ENCODE data around the gene GPR143. TPM values are rescaled to one million over a fixed set of nuclear protein-coding genes. Genes with fewer than 3 reads are reported as not detected.

GPR143 gene
- total and polyA plus RNA-seq, 9 of the 15 experiments (the other 6 are each of a cell fraction or from before 2014, with no cell fraction given), result not detected

- H3K9ac ChIP-seq (ENCODE audit: insufficient read depth in 1 of 2, low read depth in 2 of 2, low read length in 2 of 2), result no peak overlapping the region
- peaks cover 4% of the 10 kb centered on the region; the same call in 1 of the 3 replicates for H3K36me3 ChIP-seq (ENCODE audit: control insufficient read depth, insufficient read depth, low read length)
- no peak overlapping the region for H2AFZ ChIP-seq (ENCODE audit: low read depth, low read length)
- TF ChIP-seq ZBTB40 (IDR thresholded peaks at IDR 0.05), result peak; percentile 87
- TF ChIP-seq ZBTB40 (CRISPR knock-in tag; IDR thresholded peaks at IDR 0.05), result peak; percentile 71
- TF ChIP-seq NR1H2 (CRISPR knock-in tag; IDR thresholded peaks at IDR 0.05), result no peak
- TF ChIP-seq NFIC (IDR thresholded peaks at IDR 0.05), result peak; percentile 77
- TF ChIP-seq NELFE (IDR thresholded peaks at IDR 0.05; ENCODE audit: insufficient read depth, insufficient read length), result no peak
- CTCF ChIA-PET (ENCODE audit: low intra/inter-chr PET ratio), result no interaction called here
- WGBS (ENCODE audit: insufficient coverage, low coverage, missing lambda C conversion rate), result 90% methylated on average over 3 of the region's 3 CpGs
- POLR2A ChIA-PET, result no interaction called here
- no peaks in the 10 kb centered on the region for H3K9me1 ChIP-seq (ENCODE audit: control insufficient read depth, insufficient read depth, low read length)
- intact Hi-C loops (cut with micrococcal nuclease) (no loop called here), in situ Hi-C loops (cut with MboI) (no loop called here)
- FAIRE-seq (no peak), DNase-seq (ENCODE audit: extremely low read depth in 1 of 4, low spot score in 3 of 4) (no peak), ATAC-seq (no peak)
- H3K27ac ChIP-seq (ENCODE audit: extremely low read depth, low read depth, low read length), result no peak overlapping the region
- no TSS peak for BruUV-seq (replicated peaks)
- no peak overlapping the region for H3K4me3 ChIP-seq
- no peaks in the 10 kb centered on the region for H3K79me2 ChIP-seq (ENCODE audit: control insufficient read depth, insufficient read depth, low read length)
- H4K20me1 ChIP-seq (replicated peaks; ENCODE audit: control insufficient read depth, insufficient read depth, low read length), result 0 out of 2 replicates have a peak, but pooled peaks cover 4% of the 10 kb centered on the region
- H3K4me2 ChIP-seq (ENCODE audit: insufficient read depth, low read length), result no peak overlapping the region
- no peaks in the 10 kb centered on the region for H3K4me1 ChIP-seq (replicated peaks in 1 of 2; ENCODE audit: control insufficient read depth in 2 of 2, insufficient read depth in 2 of 2, low read length in 2 of 2)
- H3K9me3 ChIP-seq (replicated peaks; ENCODE audit: control insufficient read depth, insufficient read depth, low read depth, low read length), result no peaks in the 10 kb centered on the region
- H3K27me3 ChIP-seq (ENCODE audit: control insufficient read depth in 2 of 2, insufficient read depth in 2 of 2, low read length in 2 of 2), result no peaks in the 10 kb centered on the region
Measured at GRCh38 chrX:9678215-9678965, 87.3 kb downstream of the GPR143 start.
